Measurements from ENCODE around the gene ATAD3B.
"Not testable (repeated sequence)": the region's sequence is repeated elsewhere in the genome, so short reads cannot be mapped to it uniquely, and the experiment has no call there.

The ATAD3B gene

DNA sequence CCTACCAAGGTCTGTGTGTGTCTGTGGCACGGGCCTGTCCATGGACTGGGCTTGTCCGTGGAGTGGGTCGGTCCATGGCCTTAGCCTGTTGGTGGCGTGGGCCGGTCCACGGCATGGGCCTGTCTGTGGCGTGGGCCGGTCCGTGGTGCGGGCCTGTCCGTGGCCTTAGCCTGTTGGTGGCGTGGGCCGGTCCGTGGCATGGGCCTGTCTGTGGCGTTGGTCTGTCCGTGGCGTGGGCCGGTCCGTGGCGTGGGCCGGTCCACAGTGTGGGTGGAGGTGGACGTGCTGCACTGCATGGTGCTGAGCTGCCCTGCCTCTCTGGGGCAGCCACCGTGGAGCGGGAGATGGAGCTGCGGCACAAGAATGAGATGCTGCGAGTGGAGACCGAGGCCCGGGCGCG is 10.2 kb downstream of the ATAD3B start:
- not testable (repeated sequence) for DNase-seq

DNA sequence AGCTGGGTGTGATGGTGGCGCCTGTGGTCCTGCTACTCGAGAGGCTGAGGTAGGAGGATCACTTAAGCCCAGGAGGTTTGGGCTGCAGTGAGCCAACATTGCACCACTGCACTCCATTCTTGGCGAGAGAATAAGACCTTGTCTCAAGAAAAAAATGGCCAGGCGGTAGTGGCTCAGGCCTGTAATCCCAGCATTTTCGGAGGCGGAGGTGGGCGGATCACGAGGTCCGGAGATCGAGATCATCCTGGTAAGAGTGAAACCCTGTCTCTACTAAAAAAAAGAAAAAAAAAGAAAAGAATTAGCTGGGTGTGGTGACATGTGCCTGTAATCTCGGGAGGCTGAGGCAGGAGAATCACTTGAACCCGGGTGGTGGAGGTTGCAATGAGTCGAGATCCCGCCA is 11.3 kb downstream of the ATAD3B start:
- no peak for DNase-seq

DNA sequence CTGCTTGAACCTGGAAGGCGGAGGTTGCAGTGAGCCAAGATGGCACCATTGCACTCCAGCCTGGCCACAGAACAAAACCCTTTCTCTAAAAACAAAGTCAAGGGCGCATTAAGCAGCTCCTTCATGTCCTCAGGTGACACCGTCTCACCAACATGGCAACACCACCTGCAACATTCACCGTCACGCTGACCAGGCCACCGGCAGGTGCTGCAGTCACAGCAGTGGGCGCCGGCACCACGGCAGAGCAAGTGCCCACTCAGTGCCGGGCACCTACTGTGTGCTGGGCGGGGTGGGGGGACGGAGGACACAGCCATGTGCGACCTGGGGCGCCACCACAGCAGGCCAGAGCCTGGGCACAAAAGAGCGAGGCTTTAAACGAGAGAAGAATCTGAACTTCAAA is 12.1 kb downstream of the ATAD3B start:
- no peak for DNase-seq

DNA sequence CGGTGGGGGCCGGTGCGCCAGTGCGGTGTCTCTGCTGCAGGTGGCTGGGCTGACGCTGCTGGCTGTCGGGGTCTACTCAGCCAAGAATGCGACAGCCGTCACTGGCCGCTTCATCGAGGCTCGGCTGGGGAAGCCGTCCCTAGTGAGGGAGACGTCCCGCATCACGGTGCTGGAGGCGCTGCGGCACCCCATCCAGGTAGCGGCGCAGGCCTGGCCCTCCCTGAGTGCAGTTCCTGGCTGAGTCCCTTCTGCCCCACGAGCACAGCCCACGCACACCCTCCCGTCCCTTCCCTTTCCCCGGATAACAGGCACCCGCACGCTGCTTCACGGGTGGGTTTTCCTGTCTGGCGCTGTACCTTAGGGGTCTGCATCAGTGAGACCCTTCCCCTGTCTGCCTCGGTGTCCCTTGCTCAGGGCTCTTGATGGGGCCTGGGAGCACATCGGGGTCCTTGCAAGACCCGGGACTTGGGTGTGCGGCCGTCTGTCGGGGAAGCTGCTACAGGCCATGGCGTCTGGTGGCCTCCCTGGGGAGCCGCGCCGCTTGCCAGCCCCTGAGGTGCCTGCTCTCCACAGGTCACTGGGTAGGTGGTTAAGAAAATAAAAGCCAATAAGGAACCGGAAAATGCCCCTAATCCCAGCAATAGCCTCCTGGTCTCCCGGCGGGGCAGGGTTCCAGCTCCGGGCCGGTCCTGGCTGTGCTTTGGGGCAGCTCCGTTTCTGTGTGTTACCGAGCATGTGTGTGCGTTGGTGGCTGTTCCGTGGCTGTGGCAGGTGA is 13.6 kb downstream of the ATAD3B start:
- DNase-seq, result not testable (repeated sequence)

DNA sequence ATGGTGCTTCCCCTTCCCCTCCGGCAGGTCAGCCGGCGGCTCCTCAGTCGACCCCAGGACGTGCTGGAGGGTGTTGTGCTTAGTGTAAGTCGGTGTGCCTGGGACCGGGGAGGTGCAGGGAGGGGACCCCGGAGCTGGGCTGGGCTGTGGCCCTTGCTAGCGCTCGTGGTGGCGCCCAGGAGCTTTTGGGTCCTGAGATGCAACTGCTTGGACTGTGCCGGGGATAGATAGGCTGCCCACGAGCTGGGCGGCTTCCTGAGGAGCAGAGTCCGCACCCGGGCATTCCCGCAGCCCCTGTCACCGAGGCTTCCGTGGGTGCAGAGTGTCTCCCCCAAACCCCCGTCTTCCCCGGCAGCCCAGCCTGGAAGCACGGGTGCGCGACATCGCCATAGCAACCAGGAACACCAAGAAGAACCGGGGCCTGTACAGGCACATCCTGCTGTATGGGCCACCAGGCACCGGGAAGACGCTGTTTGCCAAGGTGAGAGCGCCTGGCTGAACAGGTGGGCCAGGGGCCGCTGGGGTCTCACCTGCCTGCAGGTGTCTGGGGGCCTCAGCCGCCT is 14.3 kb downstream of the ATAD3B start:
- DNase-seq, result not testable (repeated sequence)

DNA sequence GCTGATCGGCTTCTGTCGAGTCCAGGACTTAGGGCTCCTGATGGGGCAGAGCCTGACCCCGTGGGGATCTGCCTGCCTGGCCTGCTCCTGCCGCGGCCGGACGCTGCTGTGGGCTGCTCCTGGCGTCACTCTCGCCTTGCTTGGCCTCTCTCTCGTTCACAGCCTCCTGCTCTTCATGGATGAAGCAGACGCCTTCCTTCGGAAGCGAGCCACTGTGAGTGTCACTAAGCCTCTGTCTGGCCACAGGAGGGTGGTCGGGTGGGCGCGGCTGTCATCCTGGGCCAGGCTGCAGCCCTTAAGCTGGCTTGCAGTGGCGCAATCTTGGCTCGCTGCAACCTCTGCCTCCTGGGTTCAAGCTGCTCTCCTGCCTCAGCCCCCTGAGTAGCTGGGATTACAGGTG is 16.1 kb downstream of the ATAD3B start:
- no peak for DNase-seq

DNA sequence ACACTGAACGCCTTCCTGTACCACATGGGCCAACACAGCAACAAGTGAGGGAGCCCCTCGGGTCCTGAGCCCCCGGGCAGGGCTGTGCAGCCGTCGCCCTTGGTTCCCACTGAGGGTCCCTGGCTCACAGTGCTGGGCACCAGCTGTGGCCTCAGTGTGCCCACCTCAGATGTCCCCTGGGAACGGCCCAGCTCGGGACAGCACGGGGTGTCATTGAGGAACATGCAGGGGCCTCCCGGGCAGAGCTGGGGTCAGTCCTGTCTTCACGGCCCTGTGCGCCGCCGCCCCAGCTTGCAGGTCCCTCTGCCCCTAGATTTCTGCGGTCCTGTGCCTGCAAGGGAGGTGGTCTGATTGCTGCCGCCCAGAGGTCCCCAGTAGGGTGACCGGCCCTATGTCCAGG is 17.7 kb downstream of the ATAD3B start:
- DNase-seq, result no peak

DNA sequence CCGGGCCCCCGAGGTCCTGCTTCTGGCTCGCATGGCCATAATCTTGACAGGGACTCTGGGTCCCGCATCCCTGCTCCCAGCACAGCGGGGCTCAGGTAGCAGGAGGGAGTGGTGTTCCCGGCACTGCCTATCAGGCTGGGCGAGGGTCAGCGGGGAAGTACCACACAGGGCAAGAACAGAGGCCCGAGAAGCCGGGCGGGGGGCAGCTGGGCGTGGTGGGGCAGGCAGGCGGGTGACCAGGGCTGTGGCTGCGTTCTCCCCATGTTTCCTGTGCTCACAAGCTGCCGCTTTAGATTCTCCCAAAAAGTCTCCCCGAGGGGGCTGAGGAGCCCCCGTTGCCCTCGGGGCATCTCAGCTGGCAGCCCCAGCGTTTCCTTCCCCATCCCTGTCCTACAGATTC is 18.3 kb downstream of the ATAD3B start:
- DNase-seq, result no peak

DNA sequence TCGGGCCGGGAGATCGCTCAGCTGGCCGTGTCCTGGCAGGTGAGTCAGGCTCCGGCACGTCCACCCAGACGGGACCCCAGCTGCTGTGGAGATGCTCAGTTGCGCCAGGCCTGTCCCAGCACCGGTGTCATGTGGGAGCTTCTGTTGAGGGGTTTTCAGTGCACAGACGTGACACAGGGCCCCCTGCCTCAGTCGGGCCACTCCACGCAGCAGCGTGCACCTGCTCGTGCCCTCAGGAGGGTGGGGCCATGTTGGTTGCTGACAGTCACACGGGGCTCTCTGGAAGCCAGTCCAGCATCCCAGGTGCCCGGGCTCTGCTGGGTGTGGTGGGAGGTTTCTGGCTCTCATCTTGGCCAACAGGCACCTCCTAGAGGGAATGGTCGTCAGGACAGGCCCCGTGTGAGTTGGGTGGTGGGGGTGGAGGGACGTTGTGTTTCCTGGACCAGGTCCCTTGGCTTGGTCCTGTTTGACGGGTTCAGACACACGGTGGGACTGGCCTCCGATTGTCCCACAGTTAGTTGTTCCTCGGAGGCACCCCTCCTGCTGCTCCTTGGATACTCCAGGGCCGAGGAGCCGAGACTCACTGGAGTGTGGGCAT is 19.2 kb downstream of the ATAD3B start:
- no peak for DNase-seq

DNA sequence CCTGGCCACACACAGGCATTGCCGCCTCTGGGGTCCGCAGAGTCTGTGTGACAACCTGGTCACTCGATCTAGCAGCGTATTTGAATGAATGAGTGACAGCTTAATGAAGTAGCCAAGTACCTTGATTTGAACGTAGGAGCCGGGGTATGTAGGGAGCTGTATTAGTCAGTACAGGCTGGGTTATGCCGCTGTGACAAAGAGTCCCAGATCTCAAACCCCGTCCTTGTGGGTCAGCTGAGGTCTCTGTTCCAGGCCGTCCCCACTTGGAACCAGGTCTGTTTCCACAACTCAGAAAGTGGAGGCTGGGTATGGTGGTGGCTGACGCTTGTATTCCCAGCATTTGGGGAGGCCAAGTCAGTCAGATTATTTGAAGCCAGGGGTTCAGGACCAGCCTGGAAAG is 20.0 kb downstream of the ATAD3B start:
- DNase-seq, result no peak

DNA sequence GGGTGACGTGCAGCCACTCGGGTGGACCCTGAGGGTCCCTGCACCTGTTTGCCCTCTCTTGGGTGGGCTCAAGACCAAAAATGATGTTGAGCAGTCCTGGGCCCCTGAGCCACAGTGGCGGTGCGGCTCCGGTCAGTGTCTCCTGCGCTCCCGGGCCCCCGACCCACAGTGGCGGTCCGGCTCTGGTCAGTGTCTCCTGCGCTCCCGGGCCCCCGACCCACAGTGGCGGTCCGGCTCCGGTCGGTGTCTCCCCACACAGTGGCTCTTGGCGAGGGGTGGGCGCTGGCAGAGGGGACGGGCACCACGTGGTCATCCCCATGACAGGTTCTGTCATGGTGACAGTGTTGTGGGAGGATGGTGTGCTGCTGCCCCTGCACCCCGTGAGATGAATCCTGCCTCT is 22.7 kb downstream of the ATAD3B start:
- not testable (repeated sequence) for DNase-seq

DNA sequence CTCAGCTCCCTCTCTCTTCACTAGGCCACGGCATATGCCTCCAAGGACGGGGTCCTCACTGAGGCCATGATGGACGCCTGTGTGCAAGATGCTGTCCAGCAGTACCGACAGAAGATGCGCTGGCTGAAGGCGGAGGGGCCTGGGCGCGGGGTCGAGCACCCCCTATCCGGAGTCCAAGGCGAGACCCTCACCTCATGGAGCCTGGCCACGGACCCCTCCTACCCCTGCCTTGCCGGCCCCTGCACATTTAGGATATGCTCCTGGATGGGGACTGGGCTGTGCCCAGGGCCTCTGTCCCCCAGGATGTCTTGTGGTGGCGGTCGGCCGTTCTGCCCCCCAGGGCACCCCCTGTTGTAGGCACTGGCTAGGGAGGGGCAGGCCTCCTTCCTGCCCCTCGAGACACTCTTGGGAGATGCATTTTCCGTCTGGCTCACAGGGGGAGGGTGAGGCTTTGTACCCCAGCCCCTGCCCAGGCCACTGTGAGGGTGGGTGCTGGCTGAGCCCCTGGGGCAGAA is 24.0 kb downstream of the ATAD3B start:
- DNase-seq, result not testable (repeated sequence)

DNA sequence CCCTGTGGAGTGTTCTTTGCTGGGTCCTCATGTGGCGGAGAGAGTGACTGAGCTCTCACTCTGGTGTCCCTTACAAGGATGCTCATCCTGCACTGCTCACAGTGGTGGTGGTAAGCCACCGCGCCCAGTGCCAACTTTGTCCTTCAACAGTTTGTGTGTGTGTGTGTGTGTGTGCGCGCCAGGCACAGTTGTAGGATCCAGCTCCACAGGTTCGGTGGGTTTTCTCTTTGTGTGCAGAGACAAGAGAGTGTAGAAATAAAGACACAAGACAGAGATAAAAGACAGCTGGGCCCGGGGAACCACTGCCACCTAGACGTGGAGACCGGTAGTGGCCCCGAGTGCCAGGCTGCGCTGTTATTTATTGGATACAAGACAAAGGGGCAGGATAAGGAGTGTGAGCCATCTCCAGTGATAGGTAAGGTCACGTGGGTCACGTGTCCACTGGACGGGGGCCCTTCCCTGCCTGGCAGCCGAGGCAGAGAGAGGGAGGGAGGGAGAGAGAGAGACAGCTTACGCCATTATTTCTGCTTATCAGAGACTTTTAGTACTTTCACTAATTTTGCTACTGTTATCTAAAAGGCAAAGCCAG is 33.3 kb downstream of the ATAD3B start:
- peak; percentile 67 for DNase-seq

DNA sequence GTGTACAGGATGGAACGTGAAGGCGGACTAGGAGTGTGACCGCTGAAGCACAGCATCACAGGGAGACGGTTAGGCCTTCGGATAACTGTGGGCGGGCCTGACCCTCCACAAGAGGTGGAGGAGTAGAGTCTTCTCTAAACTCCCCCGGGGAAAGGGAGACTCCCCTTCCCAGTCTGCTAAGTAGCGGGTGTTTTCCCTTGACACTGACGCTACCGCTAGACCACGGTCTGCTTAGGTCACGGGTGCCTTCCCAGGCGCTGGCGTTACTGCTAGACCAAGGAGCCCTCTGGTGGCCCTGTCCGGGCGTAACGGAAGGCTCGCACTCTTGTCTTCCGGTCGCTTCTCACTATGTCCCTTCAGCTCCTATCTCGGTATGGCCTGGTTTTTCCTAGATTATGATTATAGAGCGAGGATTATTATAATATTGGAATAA is 33.8 kb downstream of the ATAD3B start:
- DNase-seq, result not testable (repeated sequence)

DNA sequence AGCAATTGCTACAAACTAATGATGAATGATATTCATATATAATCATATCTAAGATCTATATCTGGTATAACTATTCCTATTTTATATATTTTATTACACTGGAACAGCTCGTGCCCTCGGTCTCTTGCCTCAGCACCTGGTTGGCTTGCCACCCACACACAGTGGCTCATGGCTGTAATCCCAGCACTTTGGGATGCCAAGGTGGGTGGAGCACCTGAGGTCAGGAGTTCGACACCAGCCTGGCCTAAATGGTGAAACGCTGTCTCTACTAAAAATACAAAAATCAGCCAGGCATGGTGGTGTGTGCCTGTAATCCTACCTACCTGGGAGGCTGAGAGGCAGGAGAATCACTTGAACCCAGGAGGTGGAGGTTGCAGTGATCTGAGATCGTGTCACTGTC is 34.2 kb downstream of the ATAD3B start:
- not testable (repeated sequence) for DNase-seq

DNA sequence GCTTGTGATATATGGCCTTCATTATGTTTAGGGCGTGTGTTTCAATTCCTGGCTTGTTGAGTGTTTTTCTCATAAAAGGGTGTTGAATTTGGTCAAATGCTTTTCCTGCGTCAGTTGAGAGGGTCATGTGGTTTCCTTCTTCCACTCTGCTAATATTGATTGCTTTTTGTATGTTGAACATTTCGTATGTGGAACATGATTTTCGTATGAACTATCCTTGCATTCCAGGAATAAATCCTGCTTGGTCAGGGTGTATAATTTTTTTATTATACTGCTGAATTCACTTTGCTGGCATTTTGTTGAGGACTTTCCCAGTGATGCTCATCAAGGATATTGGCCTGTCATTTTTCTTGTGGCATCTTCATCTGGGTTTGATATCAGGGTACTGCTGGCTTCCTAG is 35.7 kb downstream of the ATAD3B start:
- no peak for DNase-seq

DNA sequence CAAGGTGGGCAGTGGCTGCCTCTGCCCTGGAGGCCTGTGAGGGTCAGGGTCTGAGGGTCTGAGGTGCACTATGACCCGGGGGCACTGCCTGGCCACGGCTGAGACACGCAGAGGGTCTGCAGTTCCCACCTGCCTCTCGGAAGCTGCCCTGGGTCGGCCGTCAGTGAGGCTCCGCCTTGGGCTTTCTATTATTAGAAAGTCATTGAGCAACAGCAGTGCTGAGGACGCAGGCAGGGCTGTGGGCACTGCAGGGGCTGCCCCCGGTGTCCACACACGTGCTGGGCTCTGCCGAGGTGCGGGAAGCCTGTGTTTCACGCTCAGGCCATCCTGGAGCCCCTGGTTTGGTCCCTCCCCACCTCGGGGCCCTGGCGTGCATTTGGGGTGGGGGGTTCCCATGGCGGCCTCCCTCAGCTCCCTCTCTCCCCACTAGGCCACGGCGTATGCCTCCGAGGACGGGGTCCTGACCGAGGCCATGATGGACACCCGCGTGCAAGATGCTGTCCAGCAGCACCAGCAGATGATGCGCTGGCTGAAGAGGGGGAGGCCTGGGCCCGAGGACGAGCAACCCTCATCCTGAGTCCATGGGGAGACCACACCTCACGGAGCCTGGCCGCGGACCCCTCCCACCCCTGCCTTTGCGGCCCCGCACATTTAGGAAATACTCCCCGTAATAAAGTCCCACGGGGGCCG is 37.4 kb downstream of the ATAD3B start:
- DNase-seq, result not testable (repeated sequence)

DNA sequence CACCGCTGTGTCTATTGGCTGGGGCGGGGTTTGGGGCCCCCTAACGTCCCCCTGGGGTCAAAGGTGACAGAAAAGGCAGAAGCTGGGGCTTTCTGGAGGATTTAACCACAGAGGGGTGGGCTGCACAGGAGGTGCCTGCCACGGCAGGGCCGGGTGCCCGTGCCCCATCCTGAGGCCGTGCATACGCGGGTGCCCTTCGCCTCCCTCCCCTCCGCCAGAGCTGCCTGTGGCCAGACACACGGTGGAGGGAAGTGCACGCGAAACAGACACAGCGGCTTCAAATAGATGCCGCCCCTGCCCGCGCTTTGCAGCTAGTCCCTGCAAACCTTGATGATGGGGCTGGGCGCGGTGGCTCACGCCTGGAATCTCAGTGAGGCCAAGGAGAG is 37.9 kb downstream of the ATAD3B start:
- DNase-seq, result not testable (repeated sequence)

DNA sequence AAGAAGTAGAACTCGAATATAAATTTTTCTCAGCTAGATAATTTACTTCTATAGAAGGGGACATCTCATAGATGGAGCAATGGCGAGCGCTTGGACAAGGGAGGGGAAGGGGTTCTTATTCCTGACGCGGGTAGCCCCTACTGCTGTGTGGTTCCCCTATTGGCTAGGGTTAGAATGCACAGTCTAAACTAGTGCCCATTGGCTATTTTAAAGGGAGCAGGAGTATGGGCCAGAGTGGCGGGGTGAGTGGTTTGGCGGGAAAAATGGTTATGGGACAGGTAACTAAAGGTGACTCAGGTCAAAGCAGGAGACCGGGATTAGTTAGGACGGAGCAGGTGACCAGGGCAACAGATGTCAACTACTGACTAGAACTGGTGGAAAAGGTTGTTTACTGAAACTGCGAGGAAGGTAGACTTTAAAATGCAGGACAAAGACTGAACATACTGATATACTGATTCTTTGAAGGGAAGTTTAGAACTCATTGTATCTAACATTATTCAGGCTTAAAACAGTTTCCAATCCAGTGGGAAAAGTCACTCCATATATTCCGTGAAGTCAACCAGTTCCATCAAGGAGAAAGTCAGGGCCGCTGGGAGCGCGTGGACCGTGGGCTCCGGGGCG is 39.5 kb downstream of the ATAD3B start:
- DNase-seq, result no peak

DNA sequence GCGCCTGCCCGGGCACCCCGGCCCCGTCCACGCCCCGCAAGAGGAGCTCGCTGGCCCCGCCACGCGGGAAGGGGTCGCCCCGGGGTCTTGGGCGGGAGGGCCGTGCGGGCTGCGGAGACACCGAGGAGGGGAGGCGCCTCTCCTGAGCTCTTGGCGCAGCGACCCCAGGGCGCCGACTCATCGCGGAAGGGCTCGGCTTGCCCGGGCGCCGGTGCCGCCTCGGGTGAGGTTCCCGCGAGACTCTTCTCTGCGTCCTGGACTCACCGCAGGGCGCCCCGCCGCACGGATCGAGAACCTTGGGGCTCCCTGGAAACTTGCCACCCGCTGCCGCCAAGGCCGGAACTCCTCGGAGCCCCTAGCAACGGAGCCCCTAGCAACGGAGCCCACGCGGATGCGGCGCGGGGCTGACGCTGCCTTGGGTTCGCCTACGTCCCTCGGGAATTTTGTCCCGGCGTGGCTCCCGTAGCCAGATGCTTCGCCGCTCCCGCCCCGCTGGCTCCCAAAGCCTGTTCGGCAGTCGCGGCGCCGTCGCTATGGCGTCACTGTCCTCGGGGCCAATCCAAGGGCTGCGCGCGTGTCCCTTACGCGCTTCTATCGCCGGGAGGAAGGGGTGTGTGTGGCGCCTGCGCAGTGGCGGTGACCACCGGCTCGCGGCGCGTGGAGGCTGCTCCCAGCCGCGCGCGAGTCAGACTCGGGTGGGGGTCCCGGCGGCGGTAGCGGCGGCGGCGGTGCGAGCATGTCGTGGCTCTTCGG is 40.1 kb downstream of the ATAD3B start, which contains the start of gene ATAD3A:
Gene ATAD3A, plus strand, starts transcription at position 630 of the 753 bp plus-strand sequence. Its CDS starts 107 bp downstream, at position 737.
- peak; percentile 99 for DNase-seq

DNA sequence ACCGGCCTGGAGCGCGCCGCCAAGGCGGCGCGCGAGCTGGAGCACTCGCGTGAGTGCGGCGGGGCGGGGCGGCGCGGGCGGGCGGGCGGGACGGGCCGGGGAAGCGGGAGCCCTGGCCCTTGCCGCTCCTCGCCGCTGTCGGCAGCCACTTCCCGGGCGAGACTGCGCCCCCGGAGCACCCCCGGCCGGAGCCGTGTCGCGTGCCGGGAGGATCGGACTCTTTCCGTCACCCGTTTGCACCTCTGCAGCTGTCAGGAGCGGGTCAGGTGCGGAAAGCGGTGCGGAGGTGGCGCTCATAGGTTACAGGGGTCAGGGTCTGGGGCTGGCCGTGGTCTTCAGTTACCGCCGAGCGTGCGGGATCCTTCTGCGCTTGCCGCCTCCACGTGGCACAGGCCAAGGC is 40.9 kb downstream of the ATAD3B start:
- DNase-seq, result not testable (repeated sequence)

DNA sequence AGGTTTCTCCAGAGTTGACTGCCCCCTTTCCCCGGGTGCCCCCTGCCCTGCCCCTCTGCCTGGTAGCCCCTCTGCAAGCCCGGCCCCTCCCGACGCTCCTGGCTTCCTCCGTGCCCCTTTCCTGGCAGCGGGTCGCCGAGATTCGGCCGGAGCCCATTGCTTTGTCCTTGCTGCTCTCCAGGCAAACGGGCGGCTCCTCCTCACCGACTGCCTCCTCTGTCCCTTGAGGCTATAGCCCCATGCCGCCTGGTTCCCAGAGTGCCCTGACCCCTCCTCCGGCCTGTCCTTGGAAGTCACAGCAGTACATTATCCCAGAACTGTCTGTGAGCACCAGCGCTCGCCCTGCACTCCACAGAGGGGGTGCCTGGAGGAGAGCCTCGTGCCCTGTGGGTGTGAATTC is 42.1 kb downstream of the ATAD3B start:
- DNase-seq, result not testable (repeated sequence)
